Muscle layer of colon (tissue), 2 donors: ENCODE results near the gene SMG6.

Experiments
- H3K27ac ChIP-seq: one replicate; pipeline ENCODE4 v1.7.0; 2013; ENCODE audit warnings: low read depth, mild to moderate bottlenecking, low read length, moderate library complexity
- H3K27me3 ChIP-seq, 2 donors: one replicate each; pipeline ENCODE4 v1.7.0; 2013; ENCODE audit warnings: low read length in 2 of 2, mild to moderate bottlenecking in 2 of 2; ENCODE audit not compliant: insufficient read depth in 2 of 2, control insufficient read depth in 1 of 2
- H3K36me3 ChIP-seq: one replicate; pipeline ENCODE4 v1.7.0; 2013; ENCODE audit warnings: mild to moderate bottlenecking, low read length; ENCODE audit not compliant: insufficient read depth
- H3K4me1 ChIP-seq: one replicate; pipeline ENCODE4 v1.7.0; 2013; ENCODE audit warnings: mild to moderate bottlenecking, low read length; ENCODE audit not compliant: insufficient read depth
- H3K4me3 ChIP-seq, 2 donors: one replicate each; pipeline ENCODE4 v1.7.0; 2013; ENCODE audit warnings: low read length in 2 of 2, low read depth in 1 of 2, mild to moderate bottlenecking in 1 of 2, moderate library complexity in 1 of 2
- H3K9ac ChIP-seq: one replicate; pipeline ENCODE4 v1.7.0; 2013; ENCODE audit warnings: low read length
- H3K9me3 ChIP-seq: one replicate; pipeline ENCODE4 v1.7.0; 2013; ENCODE audit warnings: mild to moderate bottlenecking, low read length
- donor health status: abdominal sarcoma.
- donor health status: Adenocarcinoma of cecum.

SMG6 gene

DNA sequence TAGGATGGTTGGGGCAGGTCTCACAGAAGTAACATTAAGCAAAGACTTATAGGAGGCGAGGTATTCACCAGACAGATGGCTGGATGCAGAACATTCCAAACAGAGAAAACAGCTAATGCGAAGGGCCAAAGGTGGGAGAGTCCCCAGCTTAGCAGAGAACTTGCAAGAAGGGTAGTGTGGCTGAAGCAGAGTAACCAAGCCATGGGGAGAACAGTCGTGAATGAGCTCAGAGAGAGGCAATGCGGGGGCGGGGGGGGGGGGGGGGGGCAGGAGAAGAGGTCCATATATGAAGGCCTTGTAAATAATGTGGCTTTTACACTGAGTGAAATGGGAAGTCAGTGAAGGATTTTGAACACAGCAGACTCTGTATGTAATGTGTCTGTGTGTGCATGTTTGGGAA, 81.3 kb downstream of the SMG6 start:
- Histone ChIP-seq H3K36me3 (peaks cover 6% of the 10 kb centered on the region), H3K4me1 (peaks cover 15% of the 10 kb centered on the region), H3K4me3 (no peak overlapping the region), H3K9ac (no peak overlapping the region), H3K27me3 (no peaks in the 10 kb centered on the region), H3K9me3 (no peaks in the 10 kb centered on the region), H3K27ac (peak overlapping the region; percentile 41)

DNA sequence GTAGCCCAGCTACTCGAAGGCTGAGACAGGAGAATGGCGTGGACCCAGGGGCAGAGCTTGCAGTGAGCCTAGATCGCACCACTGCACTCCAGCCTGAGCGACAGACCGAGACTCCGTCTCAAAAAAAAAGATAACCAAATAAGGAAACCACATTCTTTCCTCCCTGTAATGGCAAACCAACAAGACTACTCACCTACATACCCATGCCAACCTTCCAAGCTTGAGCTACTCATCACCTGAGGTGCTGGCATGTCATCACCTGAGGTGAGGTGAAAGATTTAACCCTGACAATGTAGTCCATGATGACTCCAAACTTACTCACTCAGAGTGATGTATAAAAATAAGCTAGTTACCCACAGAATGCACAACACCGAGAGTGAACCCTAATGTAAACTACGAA, 85.2 kb downstream of the SMG6 start:
- no peak overlapping the region for H3K4me3 ChIP-seq
- no peak overlapping the region for H3K9ac ChIP-seq
- no peaks in the 10 kb centered on the region for H3K27me3 ChIP-seq
- H3K36me3 ChIP-seq: peaks cover 6% of the 10 kb centered on the region
- H3K4me1 ChIP-seq: peaks cover 44% of the 10 kb centered on the region
- no peak overlapping the region for H3K27ac ChIP-seq
- no peaks in the 10 kb centered on the region for H3K9me3 ChIP-seq

DNA sequence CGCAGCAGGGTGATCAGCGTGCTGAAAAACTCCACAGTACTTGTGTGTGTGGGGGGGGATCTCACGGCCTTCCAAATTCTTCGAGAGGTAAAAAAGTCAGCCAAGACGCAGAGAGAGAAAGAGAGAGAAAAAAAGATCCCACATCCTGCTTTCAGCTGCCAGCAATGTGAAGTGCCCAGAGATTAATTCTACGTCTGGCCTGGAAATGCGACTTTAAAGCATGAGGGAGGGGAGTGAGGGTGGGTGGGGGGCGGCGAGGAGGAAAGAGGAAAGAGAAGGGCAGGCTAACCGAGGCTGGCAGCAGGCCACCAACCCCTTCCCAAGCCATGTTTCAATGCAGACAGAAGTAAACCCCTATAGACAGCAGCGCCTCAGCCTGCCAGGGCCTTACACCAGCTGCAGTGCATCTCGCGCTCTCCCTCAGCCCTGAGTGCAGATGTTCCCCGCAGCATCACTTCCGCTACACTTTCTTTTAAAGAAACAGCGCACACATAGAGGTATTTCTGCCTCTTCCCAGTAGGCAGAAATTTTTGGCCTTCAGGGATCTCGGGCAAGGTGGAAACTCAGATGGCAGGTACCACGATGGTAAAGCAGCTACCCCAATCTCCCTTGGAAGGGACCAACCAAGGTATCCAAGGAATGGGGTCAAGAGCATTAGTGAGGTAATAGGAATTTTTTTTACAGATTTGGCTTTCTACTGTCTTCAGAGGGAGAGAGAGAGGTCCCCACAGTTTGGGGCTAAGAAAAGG, 87.8 kb downstream of the SMG6 start:
- no peak overlapping the region for H3K4me3 ChIP-seq
- H3K9ac ChIP-seq: peak overlapping the region; percentile 21
- peaks cover 52% of the 10 kb centered on the region for H3K4me1 ChIP-seq

DNA sequence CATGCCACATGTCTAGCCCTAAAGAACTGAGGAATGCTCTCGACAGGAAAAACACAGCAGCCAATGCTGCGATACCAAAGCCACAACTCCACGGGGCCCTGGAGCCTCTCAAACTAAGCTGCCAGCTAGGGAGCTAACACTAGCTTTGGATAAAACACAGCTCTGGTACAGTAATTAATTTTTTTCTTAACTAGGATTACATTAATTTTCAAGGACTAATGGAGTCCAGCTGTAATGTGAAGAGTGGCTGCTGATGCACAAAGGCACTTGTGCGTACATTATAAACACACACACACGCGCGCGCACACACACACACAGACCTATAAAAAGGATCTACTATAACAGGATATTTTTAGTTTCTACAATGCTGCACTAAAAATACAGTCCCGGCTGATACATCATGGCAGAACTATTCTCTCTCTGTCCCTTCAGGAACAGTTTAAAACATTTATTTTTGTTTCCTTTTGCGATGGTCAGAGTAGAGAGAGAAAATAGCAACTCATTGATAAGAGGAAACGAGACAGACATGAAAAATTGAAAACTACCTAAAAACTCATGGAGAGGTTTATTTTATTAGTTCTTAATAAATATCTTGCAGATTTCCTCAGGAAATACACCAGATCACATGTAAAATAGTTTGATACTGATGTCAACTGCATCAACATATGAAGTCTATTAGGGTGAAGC, 88.5 kb downstream of the SMG6 start:
- Histone ChIP-seq H3K4me3 (peak overlapping the region in 1 of 2 donors; percentile 17), H3K9ac (peak overlapping the region; percentile 31), H3K9me3 (no peaks in the 10 kb centered on the region), H3K36me3 (peaks cover 6% of the 10 kb centered on the region), H3K27ac (peak overlapping the region; percentile 83), H3K27me3 (no peaks in the 10 kb centered on the region), H3K4me1 (peaks cover 57% of the 10 kb centered on the region)

More for the DNA sequence above, 87.8 kb downstream of the SMG6 start:
- H3K9me3 ChIP-seq: no peaks in the 10 kb centered on the region
- peaks cover 6% of the 10 kb centered on the region for H3K36me3 ChIP-seq
- no peaks in the 10 kb centered on the region for H3K27me3 ChIP-seq
- H3K27ac ChIP-seq: peak overlapping the region; percentile 83

DNA sequence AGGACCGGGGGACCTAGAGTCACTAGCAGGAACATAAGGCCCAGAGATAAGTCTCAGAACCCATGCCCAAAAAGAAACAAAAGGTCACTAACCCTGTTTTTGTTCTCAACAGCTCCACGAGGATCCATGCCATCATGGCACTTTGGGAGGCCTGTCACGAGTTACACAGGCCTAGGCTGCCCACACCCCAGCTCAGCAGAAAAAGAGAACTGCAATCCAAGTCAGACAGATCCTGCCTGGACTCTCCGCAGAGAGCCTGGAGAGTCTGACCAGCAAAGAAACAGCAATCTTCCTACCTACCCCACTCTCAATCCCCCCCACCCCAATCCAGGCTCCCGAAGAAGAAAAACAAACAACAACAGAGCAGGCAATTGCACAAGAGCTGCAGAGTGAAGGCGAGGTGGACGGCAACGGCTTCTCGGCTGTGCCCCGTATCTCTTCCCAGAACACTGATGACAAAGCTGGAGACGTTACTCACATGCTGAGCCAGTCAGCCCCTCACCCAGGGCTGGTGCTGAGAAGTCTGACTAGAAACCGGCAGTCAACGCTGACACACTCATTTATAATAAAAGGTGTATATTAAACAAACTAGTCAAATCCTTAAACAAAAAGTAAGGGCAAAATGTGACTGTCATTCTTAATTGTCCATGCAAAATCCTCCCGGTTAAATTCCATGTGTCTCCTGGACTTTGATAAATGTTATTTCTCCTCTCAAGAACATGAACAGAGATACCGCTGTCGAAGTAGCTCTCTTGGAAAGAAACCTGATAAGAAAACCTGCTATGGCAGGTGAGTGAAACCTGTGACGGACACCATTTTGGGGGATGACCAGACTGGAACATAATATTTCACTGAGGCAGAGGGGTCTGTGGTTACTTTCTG, 89.3 kb downstream of the SMG6 start:
- Histone ChIP-seq H3K9me3 (no peaks in the 10 kb centered on the region), H3K36me3 (peaks cover 6% of the 10 kb centered on the region), H3K9ac (peak overlapping the region; percentile 31), H3K4me1 (peaks cover 61% of the 10 kb centered on the region), H3K27me3 (no peaks in the 10 kb centered on the region), H3K4me3 (peak overlapping the region in 1 of 2 donors; percentile 15), H3K27ac (peak overlapping the region; percentile 83)

DNA sequence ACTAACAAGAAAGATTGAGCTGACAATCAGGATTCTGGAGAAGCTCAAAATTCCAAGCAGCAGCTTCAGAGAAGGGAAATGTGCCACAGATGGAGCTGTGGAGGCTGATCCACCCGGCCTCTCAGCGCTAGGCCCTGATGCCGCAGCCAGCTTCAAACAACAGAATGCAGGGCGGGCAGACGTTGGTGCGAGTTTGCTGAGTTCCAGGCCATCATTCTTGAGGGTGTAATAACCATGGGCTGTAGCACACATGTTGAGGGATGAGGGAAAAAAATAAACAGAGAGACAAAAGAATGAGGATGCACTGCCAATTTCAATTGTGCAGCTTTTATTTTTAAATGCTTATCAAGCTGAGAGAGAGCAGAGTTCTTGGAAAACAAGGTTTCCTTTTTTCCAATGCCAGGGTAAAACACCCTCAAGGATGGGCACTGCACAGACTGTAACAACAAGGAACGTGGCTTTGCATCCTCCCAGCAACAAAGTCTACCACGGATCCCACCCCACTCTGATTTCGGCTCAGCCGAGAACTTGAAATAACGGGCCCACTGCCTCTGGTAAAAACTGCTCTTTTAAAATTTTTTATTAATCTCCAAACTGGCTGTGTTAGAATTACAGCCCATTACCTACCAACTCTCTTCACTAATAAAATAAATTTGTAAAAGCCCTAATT, 90.2 kb downstream of the SMG6 start:
- H3K27me3 ChIP-seq: no peaks in the 10 kb centered on the region
- H3K4me3 ChIP-seq: peak overlapping the region in 1 of 2 donors; percentile 15
- peaks cover under 1% of the 10 kb centered on the region for H3K36me3 ChIP-seq
- H3K9ac ChIP-seq: peak overlapping the region; percentile 31
- H3K27ac ChIP-seq: peak overlapping the region; percentile 83
- no peaks in the 10 kb centered on the region for H3K9me3 ChIP-seq
- peaks cover 61% of the 10 kb centered on the region for H3K4me1 ChIP-seq

DNA sequence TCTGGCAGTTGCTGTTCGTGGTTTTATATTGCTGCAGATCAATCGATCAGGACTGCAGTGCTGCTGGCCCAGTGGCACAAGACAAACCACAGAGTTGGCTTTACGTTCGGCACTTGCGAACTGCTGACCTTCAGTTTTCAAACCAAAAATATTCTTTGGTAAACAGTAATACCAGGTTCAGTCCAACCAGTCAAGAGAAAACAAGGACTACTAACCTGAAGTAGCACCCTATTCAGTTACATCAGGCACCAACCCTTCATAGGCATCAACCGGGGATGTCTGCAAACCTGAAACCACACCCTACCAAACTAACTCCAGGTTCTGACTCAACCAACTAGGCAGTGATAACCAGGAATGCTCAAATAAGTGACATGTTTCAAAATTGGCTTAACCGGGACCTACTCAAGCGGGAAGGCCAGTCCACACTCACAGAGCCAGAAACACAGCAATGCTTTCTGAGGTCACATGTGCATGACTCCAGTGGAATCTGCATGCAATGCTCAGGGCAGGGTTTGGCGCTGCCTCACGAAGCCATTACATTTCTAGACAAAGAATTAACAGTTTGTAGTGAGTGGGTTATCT, 91.1 kb downstream of the SMG6 start:
- no peak overlapping the region for H3K9ac ChIP-seq
- H3K4me1 ChIP-seq: peaks cover 69% of the 10 kb centered on the region
- H3K27ac ChIP-seq: peak overlapping the region; percentile 83
- no peaks in the 10 kb centered on the region for H3K9me3 ChIP-seq
- no peaks in the 10 kb centered on the region for H3K36me3 ChIP-seq
- peak overlapping the region in 1 of 2 donors; percentile 15 for H3K4me3 ChIP-seq
- no peaks in the 10 kb centered on the region for H3K27me3 ChIP-seq

DNA sequence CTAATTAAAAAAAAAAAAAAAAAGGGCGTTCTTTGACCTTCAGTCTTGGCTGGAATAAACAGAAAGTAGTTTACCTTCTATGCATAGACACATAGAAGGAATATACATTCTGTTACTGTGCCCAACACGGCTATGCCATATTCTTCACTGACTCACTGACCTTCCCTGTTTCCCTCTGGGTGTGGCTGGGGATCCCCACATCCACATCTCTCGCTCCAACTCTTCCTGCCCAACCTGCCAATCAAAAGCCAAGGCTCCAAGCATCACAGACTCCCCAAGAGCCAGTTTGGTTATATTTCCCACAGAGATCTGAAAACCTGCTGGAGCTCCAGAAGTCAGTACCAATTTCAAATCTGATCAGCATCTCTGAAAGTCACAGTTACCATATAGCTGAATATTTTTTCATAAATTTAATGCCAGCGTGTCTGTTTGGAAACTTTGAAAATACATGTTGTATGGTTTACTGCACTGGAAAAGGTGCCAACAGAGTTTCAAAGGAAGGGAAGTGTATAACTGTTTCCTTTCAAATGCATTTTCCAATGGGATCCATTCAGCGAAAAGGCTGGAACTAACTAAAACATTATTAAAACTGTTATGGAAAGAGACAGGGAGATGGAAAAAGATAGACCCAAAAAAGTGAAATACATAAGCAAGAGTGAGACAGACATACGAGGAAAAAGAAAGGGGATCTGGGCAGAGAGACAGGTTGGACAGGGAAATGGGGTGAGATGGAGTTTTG, 91.8 kb downstream of the SMG6 start:
- Histone ChIP-seq H3K4me1 (peaks cover 68% of the 10 kb centered on the region), H3K36me3 (no peaks in the 10 kb centered on the region), H3K27me3 (no peaks in the 10 kb centered on the region), H3K9me3 (no peaks in the 10 kb centered on the region), H3K27ac (peak overlapping the region; percentile 49), H3K4me3 (no peak overlapping the region), H3K9ac (no peak overlapping the region)

DNA sequence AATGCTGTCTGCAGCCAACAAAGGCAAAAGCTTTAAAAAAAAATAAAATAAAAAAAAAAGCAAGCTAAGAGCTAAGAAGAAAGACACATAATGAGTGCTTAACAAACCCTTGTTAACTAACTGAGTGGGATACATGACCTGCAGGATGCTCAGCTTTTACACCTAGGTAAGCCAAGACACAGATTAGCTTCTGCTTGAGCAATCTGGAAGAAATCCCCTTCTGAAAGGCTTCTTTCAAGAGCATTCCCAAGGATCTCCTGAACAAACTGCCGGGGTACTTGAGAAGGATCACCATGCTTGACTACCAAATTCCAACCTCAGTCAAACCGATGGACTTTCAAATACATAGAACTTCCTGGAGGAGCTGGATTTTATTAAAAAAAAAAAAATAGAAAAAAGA, 92.9 kb downstream of the SMG6 start:
- Histone ChIP-seq H3K36me3 (no peaks in the 10 kb centered on the region), H3K4me1 (peaks cover 58% of the 10 kb centered on the region), H3K4me3 (no peak overlapping the region), H3K27ac (no peak overlapping the region), H3K27me3 (no peaks in the 10 kb centered on the region), H3K9ac (no peak overlapping the region), H3K9me3 (no peaks in the 10 kb centered on the region)

DNA sequence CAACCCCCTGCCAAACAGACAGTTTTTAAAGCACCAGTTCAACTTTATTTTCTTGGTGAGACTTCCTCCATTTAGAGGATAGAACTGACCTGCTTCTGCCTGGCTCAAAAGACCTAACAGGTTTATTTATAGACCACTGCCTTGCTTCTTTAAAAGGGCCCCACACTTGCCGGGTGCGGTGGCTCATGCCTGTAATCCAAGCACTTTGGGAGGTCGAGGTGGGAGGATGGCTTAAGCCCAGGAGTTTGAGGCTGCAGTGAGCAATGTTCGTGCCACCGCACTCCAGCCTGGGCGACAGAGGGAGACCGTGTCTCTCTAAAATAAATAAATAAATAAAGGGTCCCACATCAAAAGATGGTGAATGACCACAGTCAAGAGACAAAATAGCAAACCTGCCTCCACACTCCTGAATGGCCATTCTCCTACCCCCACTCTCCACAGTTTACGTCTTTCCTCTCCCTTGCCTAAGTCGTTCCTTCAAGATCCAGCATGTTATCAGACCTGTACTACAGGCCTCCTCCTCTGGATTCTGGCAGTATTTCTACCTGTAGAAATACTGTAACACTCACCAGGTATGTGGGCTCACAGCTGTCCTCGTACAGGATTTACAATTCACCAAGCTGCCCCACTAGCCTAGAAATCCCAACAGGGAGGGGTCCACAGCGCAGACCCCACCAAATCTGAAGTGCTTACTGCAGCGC, 95.6 kb downstream of the SMG6 start:
- Histone ChIP-seq H3K36me3 (no peaks in the 10 kb centered on the region), H3K27ac (no peak overlapping the region), H3K4me3 (no peak overlapping the region), H3K4me1 (peaks cover 35% of the 10 kb centered on the region), H3K9me3 (no peaks in the 10 kb centered on the region), H3K27me3 (no peaks in the 10 kb centered on the region), H3K9ac (no peak overlapping the region)
